Activated CD8-positive, alpha-beta T cell treated with anti-CD3 and anti-CD28 coated beads for 36 hours (primary cell): Measurements from ENCODE around the gene S100A1. TPM values are rescaled to one million over a fixed set of nuclear protein-coding genes. Genes with fewer than 3 reads are reported as not detected.

Experiments used
- ATAC-seq: fragments of 200-7000 bp; cut with Tn5 transposase; one replicate; pipeline ENCODE4 v1.10.0; 2021; ENCODE audit warnings: mild to moderate bottlenecking, moderate library complexity
- CTCF ChIA-PET: fragments of 350-600 bp; sonication (Branson Sonifier 250); formaldehyde crosslinking; loops from one replicate; lab custom pipeline; 2021; ENCODE audit warnings: antibody characterized with exemption; lab: Charles Lee
- POLR2A ChIA-PET: fragments of 350-600 bp; sonication (Branson Sonifier 250); formaldehyde crosslinking; loops from one replicate; lab custom pipeline; 2021; ENCODE audit warnings: antibody characterized with exemption; lab: Charles Lee
- DNase-seq: peaks from one replicate; pipeline ENCODE4 v3.0.0-alpha.2; 2020
- H3K27ac Mint-ChIP-seq: one replicate; pipeline ENCODE4 v1.8.0; 2021; ENCODE audit warnings: mild to moderate bottlenecking, mixed read lengths
- H3K27me3 Mint-ChIP-seq: one replicate; pipeline ENCODE4 v1.8.0; 2021; ENCODE audit warnings: mixed read lengths
- H3K36me3 Mint-ChIP-seq: one replicate; pipeline ENCODE4 v1.8.0; 2021; ENCODE audit warnings: low read depth, mixed read lengths
- H3K4me1 Mint-ChIP-seq: one replicate; pipeline ENCODE4 v1.8.0; 2021; ENCODE audit warnings: low read depth, mixed read lengths
- H3K4me3 Mint-ChIP-seq: one replicate; pipeline ENCODE4 v1.8.0; 2021; ENCODE audit warnings: mild to moderate bottlenecking, moderate library complexity, mixed read lengths
- H3K9me3 Mint-ChIP-seq: one replicate; pipeline ENCODE4 v1.8.0; 2021; ENCODE audit warnings: mixed read lengths
- CTCF ChIP-seq: fragments of 200-600 bp; IDR thresholded peaks from one replicate; pipeline ENCODE4 v1.8.0; 2022; ENCODE audit warnings: antibody characterized with exemption, mild to moderate bottlenecking
- intact Hi-C: fragments of 100-400 bp; cut with micrococcal nuclease; formaldehyde crosslinking; loops from one replicate; pipeline ENCODE4 v1.10.0; 2022
- total RNA-seq, 2 experiments: library from RNA; stranded (reverse); gene quantifications; one replicate each; pipeline ENCODE4 v1.2.3, GENCODE V29; 2021

Gene S100A1
- total RNA-seq, 2 experiments from 2014 or later, result not detected

GRCh38 chr1:153626477-153626903 is 1.7 kb upstream of the S100A1 start:
- no peak overlapping the region for H3K27ac Mint-ChIP-seq
- CTCF ChIA-PET, result interaction anchor here (1.5 to 6.4 kb wide), 7 partner anchors 9 to 116 kb away, joined by 4 to 60 read pairs (median 7); partner anchors contain the start of gene S100A14
- no peak for TF ChIP-seq CTCF

GRCh38 chr1:153626904-153627714 is 1.1 kb upstream of the S100A1 start, which contains the start of gene S100A13:
S100A13 (minus strand) TSS chr1:153627505; CDS start chr1:153626472, 1,033 bp downstream.
- Mint-ChIP-seq H3K4me1 (peaks cover 14% of the 10 kb centered on the region), H3K27ac (no peak within 1 kb of the TSS), H3K36me3 (no peaks in the 10 kb centered on the region), H3K9me3 (no peaks in the 10 kb centered on the region), H3K4me3 (no peak within 1 kb of the TSS), H3K27me3 (peaks cover 9% of the 10 kb centered on the region)
- intact Hi-C loops, result no loop called here
- ChIA-PET CTCF (interaction anchor here (1.0 to 6.4 kb wide), 12 partner anchors 10 to 323 kb away, joined by 3 to 60 read pairs (median 4); partner anchors contain the start of gene S100A14), POLR2A (interaction anchor here (1.2 to 1.6 kb wide), 3 partner anchors 9 to 87 kb away, joined by 3 read pairs; partner anchors contain the start of gene S100A5)
- ATAC-seq, result peak; percentile 63
- no peak for TF ChIP-seq CTCF
- peak; percentile 44 for DNase-seq

More at GRCh38 chr1:153626477-153626903, 1.7 kb upstream of the S100A1 start:
- peaks cover 9% of the 10 kb centered on the region for H3K27me3 Mint-ChIP-seq
- intact Hi-C loops, result no loop called here
- DNase-seq (no peak), ATAC-seq (no peak)
- POLR2A ChIA-PET, result interaction anchor here (1.3 to 1.6 kb wide), 2 partner anchors 8 to 19 kb away, joined by 3 read pairs; no protein-coding TSS in a partner anchor
- no peaks in the 10 kb centered on the region for H3K9me3 Mint-ChIP-seq
- no peak overlapping the region for H3K4me3 Mint-ChIP-seq
- H3K36me3 Mint-ChIP-seq, result no peaks in the 10 kb centered on the region
- H3K4me1 Mint-ChIP-seq, result peaks cover 9% of the 10 kb centered on the region

- ATAC-seq (no peak), DNase-seq (no peak)
- intact Hi-C loops, result no loop called here
- peaks cover 4% of the 10 kb centered on the region for H3K9me3 Mint-ChIP-seq
- H3K27ac Mint-ChIP-seq, result no peak overlapping the region
- no peak for TF ChIP-seq CTCF
- H3K4me3 Mint-ChIP-seq, result no peak overlapping the region
- peaks cover 4% of the 10 kb centered on the region for H3K36me3 Mint-ChIP-seq
- CTCF ChIA-PET, result interaction anchor here (0.9 to 6.4 kb wide), 6 partner anchors 12 to 158 kb away, joined by 3 to 60 read pairs (median 8); partner anchors contain the start of gene S100A14
- POLR2A ChIA-PET, result interaction anchor here (0.7 to 1.1 kb wide), 2 partner anchors 15 to 32 kb away, joined by 3 read pairs; no protein-coding TSS in a partner anchor
- peaks cover 9% of the 10 kb centered on the region for H3K27me3 Mint-ChIP-seq
- H3K4me1 Mint-ChIP-seq, result peaks cover 25% of the 10 kb centered on the region
These were observed 556 bp downstream of the S100A1 start for GRCh38 chr1:153628638-153629342.

GRCh38 chr1:153629343-153629665 is 1.1 kb downstream of the S100A1 start:
- H3K4me3 Mint-ChIP-seq, result no peak overlapping the region
- intact Hi-C loops, result no loop called here
- DNase-seq (no peak), ATAC-seq (no peak)
- no peak for TF ChIP-seq CTCF
- peaks cover 4% of the 10 kb centered on the region for H3K9me3 Mint-ChIP-seq
- H3K27me3 Mint-ChIP-seq, result peaks cover 9% of the 10 kb centered on the region
- peaks cover 6% of the 10 kb centered on the region for H3K36me3 Mint-ChIP-seq
- ChIA-PET CTCF (interaction anchor here (0.9 to 6.4 kb wide), 4 partner anchors 12 to 159 kb away, joined by 3 to 60 read pairs (median 11); partner anchors contain the start of gene S100A14), POLR2A (interaction anchor here (0.7 to 1.1 kb wide), 3 partner anchors 15 to 84 kb away, joined by 3 read pairs; partner anchors contain the start of gene S100A4)
- peaks cover 25% of the 10 kb centered on the region for H3K4me1 Mint-ChIP-seq
- no peak overlapping the region for H3K27ac Mint-ChIP-seq
